Kidney tubule cell (primary cell): ENCODE results near the gene NEK7.
A peak's percentile ranks its signal among the peaks of the same experiment; 100 is the strongest.

Source experiments
- DNase-seq: peaks from one replicate; pipeline ENCODE4 v3.0.0-alpha.2; 2018; ENCODE audit warnings: low spot score

Gene NEK7

DNA sequence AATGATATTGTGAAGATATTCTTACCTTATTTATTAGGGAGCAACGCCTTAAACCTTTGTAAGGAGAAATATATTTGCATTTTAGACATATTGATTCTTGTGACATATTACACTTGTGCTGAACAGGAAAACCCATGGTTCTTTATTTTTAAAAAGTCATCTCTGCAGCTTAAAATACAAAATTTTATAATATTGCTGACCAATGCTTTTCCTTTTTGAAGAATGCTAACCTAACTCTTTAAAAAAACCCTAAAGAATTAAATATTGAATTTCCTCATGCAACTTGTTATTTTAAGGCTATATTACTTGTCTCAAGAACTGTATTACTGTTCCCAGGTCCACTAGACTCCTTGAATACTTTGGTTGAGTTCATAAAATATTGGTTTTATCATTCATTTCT, 99.0 kb downstream of the NEK7 start:
- DNase-seq, result no peak

DNA sequence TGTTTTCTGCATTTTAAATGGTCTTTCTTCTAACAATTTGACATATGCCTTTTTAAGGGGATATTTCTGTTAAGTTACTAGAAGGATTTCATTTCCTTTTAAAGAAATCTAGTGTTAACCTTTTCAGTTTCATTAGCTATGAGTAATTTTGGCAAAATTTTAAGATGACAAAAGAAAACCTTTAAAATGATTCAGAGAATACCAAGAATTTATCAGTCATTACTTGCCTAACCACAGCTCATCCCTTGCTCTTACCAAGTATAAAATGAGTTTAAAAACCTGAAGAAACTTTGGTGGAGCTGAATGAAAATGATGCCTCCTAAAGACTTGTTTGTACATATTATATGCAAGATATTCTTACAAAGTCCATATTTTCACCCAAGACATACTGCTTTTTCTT, 101.7 kb downstream of the NEK7 start:
- peak; percentile 81 for DNase-seq

- no peak for DNase-seq
Observed at GRCh38 chr1:198259333-198260074, 102.7 kb downstream of the NEK7 start.

DNA sequence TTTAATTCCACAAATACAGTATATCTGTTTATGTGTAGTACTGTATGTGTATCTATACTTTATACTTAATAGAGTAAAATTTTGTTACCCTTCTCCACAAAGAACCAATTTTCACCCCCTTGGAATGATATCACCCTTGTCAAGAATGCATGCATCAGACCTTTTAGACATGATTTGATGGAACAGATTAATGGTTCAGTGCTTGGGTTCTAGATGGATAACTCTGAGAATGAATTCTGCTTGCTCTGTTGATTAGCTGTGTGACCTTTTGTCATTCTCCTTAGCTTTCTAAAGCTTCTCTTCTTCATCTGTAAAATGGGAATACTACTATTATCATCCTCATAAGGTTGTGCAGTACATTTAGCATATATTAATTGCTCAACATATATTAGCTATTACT, 105.1 kb downstream of the NEK7 start:
- DNase-seq, result peak; percentile 74

- no peak for DNase-seq
Observed at GRCh38 chr1:198263186-198263585, 106.4 kb downstream of the NEK7 start.

GRCh38 chr1:198264282-198264681, 107.5 kb downstream of the NEK7 start:
- no peak for DNase-seq

- no peak for DNase-seq
Observed at GRCh38 chr1:198265073-198265661, 108.4 kb downstream of the NEK7 start.

GRCh38 chr1:198267056-198267455, 110.3 kb downstream of the NEK7 start:
- DNase-seq, result no peak

DNA sequence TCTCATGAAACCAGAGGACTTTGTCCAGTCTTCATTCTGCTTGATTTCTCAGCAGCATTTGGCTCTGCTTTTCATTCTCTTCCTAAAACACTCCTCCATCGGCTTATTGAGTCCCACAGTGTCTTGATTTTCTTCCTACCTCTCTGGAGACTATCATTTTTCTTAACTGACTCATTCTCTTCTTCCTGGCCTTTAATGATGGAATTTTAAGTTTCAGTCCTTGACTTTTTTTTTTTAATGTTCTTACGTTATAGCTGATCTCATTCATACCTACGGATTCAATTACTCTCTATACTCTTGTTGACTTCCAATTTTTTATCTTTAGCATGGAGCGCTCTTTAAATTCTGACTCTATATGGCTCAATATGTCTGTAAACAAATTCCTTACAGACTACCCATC, 111.1 kb downstream of the NEK7 start:
- DNase-seq, result peak; percentile 62

DNA sequence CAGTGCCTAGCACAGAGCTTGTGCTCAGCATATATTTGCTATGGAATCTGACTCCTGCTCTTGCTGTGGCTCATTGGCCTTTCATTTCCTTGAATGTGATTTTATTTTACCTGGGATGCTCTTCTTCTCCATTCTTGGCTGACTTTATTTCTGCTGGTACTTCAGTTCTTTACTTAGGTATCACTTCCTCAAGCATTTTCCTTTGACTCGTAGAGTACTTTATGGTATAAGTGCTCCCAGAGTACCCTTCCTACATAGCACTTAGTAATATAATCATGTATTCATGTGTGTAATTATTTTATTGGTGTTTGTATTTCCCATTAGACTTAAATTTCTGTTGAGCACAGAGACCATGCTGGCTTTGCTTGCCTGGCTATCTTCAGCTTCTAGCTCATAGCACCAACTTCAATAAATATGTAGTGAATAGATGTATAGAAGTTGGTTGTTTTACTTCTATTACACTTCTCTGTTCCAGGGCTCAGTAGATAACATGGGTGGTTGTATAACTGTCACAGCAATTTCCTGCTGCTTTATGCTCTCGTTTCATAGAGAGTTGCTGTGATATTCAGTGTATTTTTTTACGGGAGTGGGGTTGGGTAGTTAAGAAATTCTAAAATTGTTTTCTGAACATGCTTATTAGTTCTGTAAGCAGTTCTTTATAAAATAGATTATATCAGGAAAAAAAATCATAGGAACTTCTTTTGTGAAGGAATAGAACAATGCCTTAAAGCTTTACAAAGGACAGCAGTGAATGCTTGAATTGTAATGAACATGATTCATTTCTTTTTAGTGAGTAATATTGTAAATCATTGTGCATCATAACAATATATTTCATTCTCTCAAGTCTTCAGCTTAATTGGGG, 112.2 kb downstream of the NEK7 start:
- DNase-seq, result peak; percentile 38

DNA sequence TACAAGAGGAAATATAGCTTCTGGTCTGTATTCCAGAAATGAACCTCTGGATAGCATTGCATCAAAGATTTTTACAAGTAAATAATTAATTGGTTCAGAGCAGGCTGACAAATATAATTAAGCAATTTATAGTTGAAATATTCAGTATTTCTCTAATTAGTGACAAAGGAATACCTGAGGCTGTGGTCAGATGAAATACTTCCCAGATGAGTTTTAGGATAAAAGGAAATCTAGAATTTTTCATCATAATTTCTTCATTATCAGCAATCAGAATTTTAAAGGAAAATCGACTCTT, 112.8 kb downstream of the NEK7 start:
- no peak for DNase-seq

DNA sequence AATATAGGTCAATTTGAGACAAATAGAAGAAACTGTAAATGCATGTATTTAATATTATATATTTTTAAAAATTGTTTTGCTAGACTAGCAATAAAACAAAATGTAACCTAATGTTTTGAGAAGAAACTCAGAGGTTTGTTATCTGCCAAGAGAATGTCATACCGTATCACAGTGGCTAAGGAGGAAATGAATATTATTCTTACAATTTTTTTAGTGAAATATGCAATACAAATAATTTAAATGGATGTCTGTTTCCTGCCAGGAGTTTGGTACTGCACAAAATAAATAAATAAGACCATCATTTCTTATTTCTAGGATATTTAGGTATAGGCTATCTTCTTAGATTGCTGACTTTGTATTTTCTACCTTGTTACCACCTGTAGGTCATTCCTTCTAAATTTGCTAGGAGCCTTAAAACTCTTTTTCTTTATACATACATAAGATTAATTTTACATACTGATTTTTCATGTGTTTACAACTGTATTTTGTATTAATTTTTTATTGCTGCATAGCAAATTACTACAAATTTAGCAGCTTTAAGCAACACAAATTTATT, 113.6 kb downstream of the NEK7 start:
- no peak for DNase-seq

DNA sequence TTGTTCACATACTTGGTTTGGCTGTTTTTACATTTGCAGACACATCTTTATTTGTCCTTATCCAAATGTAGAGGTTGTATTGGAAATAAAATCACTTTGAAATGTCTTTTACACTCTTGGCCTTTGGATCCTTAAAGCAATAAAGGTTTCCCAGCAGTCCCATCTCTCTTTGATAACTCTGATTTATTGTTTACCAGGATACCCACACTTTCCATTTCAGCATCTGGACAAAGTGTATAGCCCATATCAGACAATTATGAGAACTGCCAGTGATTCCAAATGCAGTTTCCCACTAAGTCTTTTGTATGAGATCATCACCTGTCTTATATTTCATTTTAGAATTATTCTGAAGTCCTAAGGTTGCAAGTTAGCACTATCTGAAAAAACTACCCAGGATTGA, 114.7 kb downstream of the NEK7 start:
- DNase-seq, result no peak

DNA sequence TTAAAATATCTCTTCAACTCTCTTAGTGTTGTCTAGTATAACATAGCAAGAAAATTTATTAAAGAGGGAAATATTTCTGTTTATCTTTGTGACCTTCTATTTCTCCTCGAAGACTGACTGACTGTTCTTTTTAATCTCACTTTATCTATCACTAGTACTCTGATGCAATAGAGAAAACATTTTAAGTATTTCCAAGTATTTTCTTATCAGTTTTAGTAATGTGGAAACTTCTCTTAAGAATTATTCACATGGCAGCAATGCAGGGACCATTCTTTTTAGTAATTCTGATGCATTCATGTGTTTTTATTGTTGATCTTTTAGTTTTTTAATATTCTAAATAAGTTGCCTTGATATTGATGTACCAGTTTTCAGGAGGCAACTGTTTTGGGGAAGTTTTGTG, 115.7 kb downstream of the NEK7 start:
- DNase-seq, result no peak

DNA sequence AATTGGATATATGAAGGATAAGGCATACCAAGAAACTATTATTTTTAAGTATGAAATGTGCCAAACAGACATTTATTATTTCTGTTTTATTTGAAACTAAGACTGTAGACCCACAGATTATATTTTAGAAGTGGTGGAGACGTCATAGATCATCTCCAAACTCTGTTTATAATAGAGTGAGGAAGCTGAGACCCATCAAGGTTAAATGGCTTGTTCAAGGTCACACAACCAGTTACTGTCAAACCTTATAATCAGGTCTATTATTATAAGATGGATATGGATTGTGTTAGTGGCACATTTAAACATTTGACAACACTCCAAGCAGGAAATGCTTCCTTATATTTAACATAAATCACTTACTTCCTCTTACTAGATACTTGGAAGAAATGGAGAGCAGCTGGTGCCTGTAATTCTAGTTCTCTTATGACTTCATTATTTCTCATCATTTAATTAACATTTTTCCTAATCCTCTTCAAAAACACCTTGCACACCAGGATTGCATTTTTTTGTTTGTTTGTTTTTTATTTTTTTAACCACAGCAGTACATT, 117.0 kb downstream of the NEK7 start:
- no peak for DNase-seq

- no peak for DNase-seq
Observed at GRCh38 chr1:198275597-198275996, 118.8 kb downstream of the NEK7 start.

- DNase-seq, result no peak
Observed at GRCh38 chr1:198276241-198276640, 119.4 kb downstream of the NEK7 start.

GRCh38 chr1:198278943-198279342, 122.1 kb downstream of the NEK7 start:
- DNase-seq, result no peak

- DNase-seq, result no peak
Observed at GRCh38 chr1:198280080-198280479, 123.3 kb downstream of the NEK7 start.

DNA sequence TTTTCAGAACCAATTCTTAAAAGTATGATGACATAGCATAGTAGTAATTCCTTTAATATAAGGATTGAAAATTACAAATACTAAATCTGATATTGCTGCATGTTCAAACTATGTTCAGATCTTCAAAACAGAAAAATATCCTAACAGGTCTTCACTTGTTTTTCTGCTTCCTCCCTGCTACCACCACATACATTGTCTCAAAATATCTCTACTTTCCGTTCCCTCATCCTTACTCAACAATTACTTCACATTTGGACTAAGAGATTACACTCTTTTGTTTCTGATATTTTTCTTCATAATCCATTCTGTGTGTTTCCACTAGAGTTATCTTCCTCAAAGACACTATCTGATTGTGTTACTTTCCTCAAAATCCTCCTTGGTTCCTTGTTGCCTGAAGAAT, 125.1 kb downstream of the NEK7 start:
- DNase-seq, result no peak

DNA sequence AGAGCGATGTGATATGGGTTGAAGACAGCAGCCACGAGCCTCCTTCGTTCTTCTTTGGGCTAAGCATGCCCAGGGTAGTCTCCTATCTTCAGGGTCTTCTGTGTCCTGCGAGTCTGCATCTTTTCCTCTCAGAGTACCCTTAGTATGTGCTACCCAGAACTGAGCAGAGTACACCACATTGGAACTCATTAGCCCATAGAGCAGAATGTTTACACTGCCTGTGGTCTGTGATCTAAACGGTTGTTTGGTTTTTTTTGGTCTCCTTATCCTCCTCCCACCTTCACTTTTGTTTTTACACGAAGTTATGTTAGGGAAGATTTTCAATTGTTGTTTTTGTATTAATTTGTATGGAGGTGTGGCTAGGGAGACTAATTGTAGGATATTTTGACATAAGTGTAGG, 126.4 kb downstream of the NEK7 start:
- no peak for DNase-seq

DNA sequence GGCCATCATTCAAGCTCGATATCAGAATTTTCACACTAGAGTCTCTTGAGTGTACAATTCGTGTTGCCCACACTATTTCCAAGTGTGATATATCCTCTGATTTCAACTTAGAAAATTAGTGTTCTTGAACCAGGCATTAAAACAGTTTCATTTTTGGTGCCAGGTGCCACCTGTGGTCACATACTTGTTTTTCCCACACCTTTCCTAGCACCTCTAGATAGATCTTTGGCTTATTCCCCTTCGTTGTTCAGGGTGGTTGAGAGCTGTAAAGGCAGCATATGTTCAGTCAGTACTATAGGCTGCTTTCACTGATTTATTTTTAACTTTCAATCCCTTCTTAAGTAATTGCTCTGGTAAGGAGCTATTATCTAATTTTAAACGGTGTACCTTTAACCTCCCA, 131.1 kb downstream of the NEK7 start:
- DNase-seq, result no peak
